22Rv1 (cell line): ENCODE data around the gene CRB3.

Experiments used
- ZFX ChIP-seq: fragments of 450-650 bp; IDR thresholded peaks from 2 replicates; pipeline ENCODE4 v1.6.1; 2017; ENCODE audit warnings: antibody characterized with exemption, borderline replicate concordance
- TF ChIP-seq, protein P1 (sequence below): fragments of 450-650 bp; IDR thresholded peaks from 2 replicates; pipeline ENCODE4 v1.5.1; 2017; ENCODE audit warnings: mild to moderate bottlenecking

DNA sequence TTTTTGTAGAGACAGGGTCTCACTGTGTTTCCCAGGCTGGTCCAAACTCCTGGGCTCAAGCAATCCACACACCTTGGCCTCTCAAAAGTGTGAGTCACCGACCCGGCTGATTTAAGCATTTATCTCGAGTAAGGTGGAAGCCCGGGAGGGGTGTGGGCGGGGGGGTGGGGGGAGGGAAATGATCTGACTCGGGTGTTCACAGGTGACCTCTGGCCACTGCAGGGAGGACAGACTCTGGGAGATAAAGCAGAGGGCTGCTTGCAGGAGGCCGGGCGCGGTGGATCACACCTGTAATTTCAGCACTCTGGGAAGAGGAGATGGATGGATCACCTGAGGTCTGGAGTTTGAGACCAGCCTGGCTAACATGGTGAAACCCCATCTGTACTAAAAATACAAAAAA, 9.6 kb downstream of the CRB3 start:
- TF ChIP-seq, protein P1, sequence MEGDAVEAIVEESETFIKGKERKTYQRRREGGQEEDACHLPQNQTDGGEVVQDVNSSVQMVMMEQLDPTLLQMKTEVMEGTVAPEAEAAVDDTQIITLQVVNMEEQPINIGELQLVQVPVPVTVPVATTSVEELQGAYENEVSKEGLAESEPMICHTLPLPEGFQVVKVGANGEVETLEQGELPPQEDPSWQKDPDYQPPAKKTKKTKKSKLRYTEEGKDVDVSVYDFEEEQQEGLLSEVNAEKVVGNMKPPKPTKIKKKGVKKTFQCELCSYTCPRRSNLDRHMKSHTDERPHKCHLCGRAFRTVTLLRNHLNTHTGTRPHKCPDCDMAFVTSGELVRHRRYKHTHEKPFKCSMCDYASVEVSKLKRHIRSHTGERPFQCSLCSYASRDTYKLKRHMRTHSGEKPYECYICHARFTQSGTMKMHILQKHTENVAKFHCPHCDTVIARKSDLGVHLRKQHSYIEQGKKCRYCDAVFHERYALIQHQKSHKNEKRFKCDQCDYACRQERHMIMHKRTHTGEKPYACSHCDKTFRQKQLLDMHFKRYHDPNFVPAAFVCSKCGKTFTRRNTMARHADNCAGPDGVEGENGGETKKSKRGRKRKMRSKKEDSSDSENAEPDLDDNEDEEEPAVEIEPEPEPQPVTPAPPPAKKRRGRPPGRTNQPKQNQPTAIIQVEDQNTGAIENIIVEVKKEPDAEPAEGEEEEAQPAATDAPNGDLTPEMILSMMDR, result no peak
- no peak for TF ChIP-seq ZFX
